Adipocyte (in vitro differentiated cells): Measurements from ENCODE around the gene PRTG.

Source experiments
- DNase-seq: peaks from one replicate; pipeline ENCODE4 v3.0.0-alpha.2; 2015; ENCODE audit warnings: low read depth
- H3K27me3 ChIP-seq: replicated peaks from 2 replicates; pipeline ENCODE4 v1.7.0; 2013; ENCODE audit warnings: mild to moderate bottlenecking, low read length, moderate library complexity; ENCODE audit not compliant: control insufficient read depth, insufficient read depth
- H3K36me3 ChIP-seq: 2 replicates; pipeline ENCODE4 v1.7.0; 2013; ENCODE audit warnings: low read length, mild to moderate bottlenecking, moderate library complexity; ENCODE audit not compliant: control insufficient read depth, insufficient read depth, severe bottlenecking
- H3K4me1 ChIP-seq: 2 replicates; pipeline ENCODE4 v1.7.0; 2013; ENCODE audit warnings: mild to moderate bottlenecking, low read length, moderate library complexity; ENCODE audit not compliant: control insufficient read depth, insufficient read depth
- H3K4me3 ChIP-seq: 2 replicates; pipeline ENCODE4 v1.7.0; 2013; ENCODE audit warnings: mild to moderate bottlenecking, low read length, moderate library complexity
- H3K9ac ChIP-seq: 2 replicates; pipeline ENCODE4 v1.7.0; 2013; ENCODE audit warnings: mild to moderate bottlenecking, low read length, moderate library complexity
- H3K9me3 ChIP-seq: 2 replicates; pipeline ENCODE4 v1.7.0; 2013; ENCODE audit warnings: mild to moderate bottlenecking, low read length, moderate library complexity; ENCODE audit not compliant: control insufficient read depth

Gene PRTG

GRCh38 chr15:55714064-55714463 is 28.9 kb downstream of the PRTG start:
- H3K4me1 ChIP-seq = peaks cover 8% of the 10 kb centered on the region
- DNase-seq = no peak
- no peaks in the 10 kb centered on the region for H3K36me3 ChIP-seq
- no peak overlapping the region for H3K9ac ChIP-seq
- no peaks in the 10 kb centered on the region for H3K9me3 ChIP-seq
- no peak overlapping the region for H3K4me3 ChIP-seq
- no peaks in the 10 kb centered on the region for H3K27me3 ChIP-seq

- Histone ChIP-seq H3K9me3 (no peaks in the 10 kb centered on the region), H3K4me3 (no peak overlapping the region), H3K4me1 (peaks cover 8% of the 10 kb centered on the region), H3K27me3 (no peaks in the 10 kb centered on the region), H3K36me3 (no peaks in the 10 kb centered on the region), H3K9ac (no peak overlapping the region)
- no peak for DNase-seq
Observed at GRCh38 chr15:55712363-55712762, 30.6 kb downstream of the PRTG start.

- no peak overlapping the region for H3K9ac ChIP-seq
- no peaks in the 10 kb centered on the region for H3K9me3 ChIP-seq
- DNase-seq = no peak
- H3K4me3 ChIP-seq = no peak overlapping the region
- H3K27me3 ChIP-seq = no peaks in the 10 kb centered on the region
- H3K36me3 ChIP-seq = no peaks in the 10 kb centered on the region
- H3K4me1 ChIP-seq = peaks cover 8% of the 10 kb centered on the region
Observed at GRCh38 chr15:55710286-55710685, 32.7 kb downstream of the PRTG start.

GRCh38 chr15:55709458-55709857 is 33.5 kb downstream of the PRTG start:
- Histone ChIP-seq H3K9me3 (no peaks in the 10 kb centered on the region), H3K9ac (no peak overlapping the region), H3K36me3 (no peaks in the 10 kb centered on the region), H3K27me3 (no peaks in the 10 kb centered on the region), H3K4me3 (no peak overlapping the region), H3K4me1 (peaks cover 8% of the 10 kb centered on the region)
- DNase-seq = no peak

GRCh38 chr15:55708720-55709119 is 34.2 kb downstream of the PRTG start:
- H3K27me3 ChIP-seq = no peaks in the 10 kb centered on the region
- H3K4me1 ChIP-seq = peaks cover 15% of the 10 kb centered on the region
- H3K4me3 ChIP-seq = no peak overlapping the region
- no peak overlapping the region for H3K9ac ChIP-seq
- DNase-seq = no peak
- no peaks in the 10 kb centered on the region for H3K9me3 ChIP-seq
- no peaks in the 10 kb centered on the region for H3K36me3 ChIP-seq

- Histone ChIP-seq H3K4me3 (no peak overlapping the region), H3K27me3 (no peaks in the 10 kb centered on the region)
Observed at GRCh38 chr15:55707951-55708350, 35.0 kb downstream of the PRTG start.

GRCh38 chr15:55707518-55707917 is 35.4 kb downstream of the PRTG start:
- H3K9me3 ChIP-seq = no peaks in the 10 kb centered on the region
- no peaks in the 10 kb centered on the region for H3K27me3 ChIP-seq
- no peak overlapping the region for H3K4me3 ChIP-seq
- H3K4me1 ChIP-seq = peaks cover 15% of the 10 kb centered on the region
- no peak overlapping the region for H3K9ac ChIP-seq
- peak; percentile 6 for DNase-seq
- no peaks in the 10 kb centered on the region for H3K36me3 ChIP-seq

More at GRCh38 chr15:55707951-55708350, 35.0 kb downstream of the PRTG start:
- no peak for DNase-seq
- H3K36me3 ChIP-seq = no peaks in the 10 kb centered on the region
- no peak overlapping the region for H3K9ac ChIP-seq
- H3K4me1 ChIP-seq = peaks cover 15% of the 10 kb centered on the region
- H3K9me3 ChIP-seq = no peaks in the 10 kb centered on the region

- no peak overlapping the region for H3K4me3 ChIP-seq
- no peaks in the 10 kb centered on the region for H3K27me3 ChIP-seq
- no peaks in the 10 kb centered on the region for H3K9me3 ChIP-seq
- no peak overlapping the region for H3K9ac ChIP-seq
- DNase-seq = peak; percentile 63
- H3K4me1 ChIP-seq = peaks cover 8% of the 10 kb centered on the region
- no peaks in the 10 kb centered on the region for H3K36me3 ChIP-seq
Observed at GRCh38 chr15:55703873-55704301, 39.1 kb downstream of the PRTG start.

- Histone ChIP-seq H3K9ac (no peak overlapping the region), H3K4me1 (peaks cover 8% of the 10 kb centered on the region), H3K4me3 (no peak overlapping the region), H3K27me3 (no peaks in the 10 kb centered on the region), H3K9me3 (no peaks in the 10 kb centered on the region), H3K36me3 (no peaks in the 10 kb centered on the region)
- DNase-seq = no peak
Observed at GRCh38 chr15:55700876-55701275, 42.1 kb downstream of the PRTG start.

- Histone ChIP-seq H3K9ac (no peak overlapping the region), H3K4me3 (no peak overlapping the region), H3K27me3 (no peaks in the 10 kb centered on the region), H3K9me3 (no peaks in the 10 kb centered on the region), H3K36me3 (no peaks in the 10 kb centered on the region), H3K4me1 (no peaks in the 10 kb centered on the region)
- no peak for DNase-seq
Observed at GRCh38 chr15:55698653-55699052, 44.3 kb downstream of the PRTG start.

GRCh38 chr15:55696221-55696620 is 46.7 kb downstream of the PRTG start:
- peak; percentile 1 for DNase-seq
- Histone ChIP-seq H3K4me3 (no peak overlapping the region), H3K9me3 (no peaks in the 10 kb centered on the region), H3K36me3 (no peaks in the 10 kb centered on the region), H3K9ac (no peak overlapping the region), H3K27me3 (no peaks in the 10 kb centered on the region), H3K4me1 (no peaks in the 10 kb centered on the region)

- H3K9me3 ChIP-seq = no peaks in the 10 kb centered on the region
- no peaks in the 10 kb centered on the region for H3K27me3 ChIP-seq
- H3K36me3 ChIP-seq = no peaks in the 10 kb centered on the region
- H3K9ac ChIP-seq = no peak overlapping the region
- DNase-seq = peak; percentile 5
- H3K4me1 ChIP-seq = no peaks in the 10 kb centered on the region
- H3K4me3 ChIP-seq = no peak overlapping the region
Observed at GRCh38 chr15:55695432-55695831, 47.5 kb downstream of the PRTG start.
